GM21529 (cell line): ENCODE measurements around the gene CFAP68.

Source experiments
- ATAC-seq: cut with Tn5 transposase; IDR thresholded peaks from one replicate; pipeline ENCODE4 v1.9.1; 2021; ENCODE audit not compliant: unreplicated experiment

CFAP68 gene

GRCh38 chr11:111878849-111879636 is at the start of gene CFAP68, which contains the start of gene FDXACB1:
CFAP68 (plus strand) TSS chr11:111879541; CDS start chr11:111879561, 20 bp downstream.
FDXACB1 (minus strand) TSS chr11:111879165; CDS start chr11:111879132, 33 bp downstream.
- ATAC-seq: peak; percentile 90

DNA sequence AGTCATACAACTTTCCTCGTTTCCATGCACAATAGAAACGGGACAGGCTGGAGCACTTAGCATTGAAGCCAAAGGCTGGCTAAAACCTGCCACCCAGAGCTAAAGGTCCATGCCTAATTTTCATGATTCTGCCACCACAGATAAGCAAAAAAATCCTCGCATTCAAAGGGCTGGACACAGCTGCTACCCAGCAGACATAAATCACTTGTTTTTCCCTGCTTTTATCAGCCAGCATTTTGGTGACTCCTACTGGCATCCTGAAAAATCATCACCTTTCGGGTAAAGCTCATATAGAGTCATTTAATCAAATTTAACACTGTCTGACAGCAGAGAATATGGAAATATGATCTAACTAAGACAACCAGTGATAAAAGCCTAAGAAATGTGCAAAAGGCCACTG is 45.8 kb upstream of the CFAP68 start:
- ATAC-seq: no peak

- no peak for ATAC-seq
Measured at GRCh38 chr11:111834432-111835163, 44.7 kb upstream of the CFAP68 start.

DNA sequence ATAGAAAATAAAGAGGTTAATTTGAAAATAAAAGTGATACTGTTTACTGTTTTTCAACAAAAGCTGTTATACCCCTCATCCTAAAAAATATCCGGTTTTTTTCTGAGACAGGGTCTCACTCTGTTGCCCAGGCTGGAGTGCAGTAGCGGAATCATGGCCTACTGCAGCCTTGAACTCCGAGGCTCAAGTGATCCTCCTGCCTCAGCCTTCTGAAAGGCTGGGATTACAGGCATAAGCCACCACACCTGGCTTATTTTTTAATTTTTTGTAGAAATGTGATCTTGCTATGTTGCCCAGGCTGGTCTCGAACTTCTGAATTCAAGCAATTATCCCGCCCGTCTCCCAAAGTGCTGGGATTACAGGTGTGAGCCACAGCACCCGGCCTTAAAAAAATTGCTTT is 43.7 kb upstream of the CFAP68 start:
- ATAC-seq: no peak

- no peak for ATAC-seq
Measured at GRCh38 chr11:111836162-111836561, 43.2 kb upstream of the CFAP68 start.

DNA sequence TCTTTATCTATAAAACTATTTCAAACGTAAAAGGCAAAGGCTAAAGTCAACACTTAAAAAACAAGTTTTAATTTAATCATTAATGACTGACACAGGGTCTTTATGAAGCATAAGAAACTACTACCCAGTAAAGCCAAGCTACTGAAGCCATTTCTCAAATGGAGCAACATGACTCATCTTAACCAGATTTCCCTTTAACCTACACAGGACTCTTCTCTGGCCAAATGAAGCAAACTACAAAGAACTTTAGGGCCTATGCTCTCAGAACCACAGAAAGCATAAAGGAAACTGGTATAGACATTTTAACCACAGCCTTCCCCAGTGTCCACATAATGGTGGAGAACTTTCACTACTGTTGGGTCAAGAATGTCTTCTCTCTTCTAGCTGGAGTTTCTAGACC is 42.6 kb upstream of the CFAP68 start:
- peak; percentile 73 for ATAC-seq

DNA sequence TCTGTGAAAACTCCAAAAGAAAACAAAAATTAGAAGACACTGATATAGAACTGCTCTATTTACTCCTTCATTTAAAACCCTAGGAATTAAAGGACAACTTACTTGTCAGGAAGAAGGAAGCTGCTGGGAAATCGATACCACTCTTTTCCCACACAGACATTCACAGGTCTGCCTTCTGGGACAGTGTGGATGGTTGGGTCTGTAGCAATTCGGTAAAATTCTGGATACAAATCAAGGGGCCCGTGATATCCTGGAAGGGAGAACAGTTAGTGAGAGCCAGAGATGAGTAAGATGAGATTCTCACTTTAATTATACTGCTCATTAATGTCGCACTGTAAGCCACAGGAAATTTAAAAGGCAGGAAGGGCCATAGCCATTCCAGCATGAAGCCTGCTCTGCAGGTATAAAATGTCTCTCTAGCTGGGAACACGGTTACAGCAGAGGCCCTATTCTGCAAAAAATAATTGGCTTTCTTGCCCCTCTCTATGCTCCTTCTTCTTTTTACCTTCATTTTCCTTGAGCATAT is 41.9 kb upstream of the CFAP68 start:
- no peak for ATAC-seq

GRCh38 chr11:111838054-111838453 is 41.3 kb upstream of the CFAP68 start:
- ATAC-seq: no peak

- no peak for ATAC-seq
Measured at GRCh38 chr11:111840143-111840542, 39.2 kb upstream of the CFAP68 start.

GRCh38 chr11:111841370-111842053 is 37.8 kb upstream of the CFAP68 start:
- ATAC-seq: peak; percentile 69

DNA sequence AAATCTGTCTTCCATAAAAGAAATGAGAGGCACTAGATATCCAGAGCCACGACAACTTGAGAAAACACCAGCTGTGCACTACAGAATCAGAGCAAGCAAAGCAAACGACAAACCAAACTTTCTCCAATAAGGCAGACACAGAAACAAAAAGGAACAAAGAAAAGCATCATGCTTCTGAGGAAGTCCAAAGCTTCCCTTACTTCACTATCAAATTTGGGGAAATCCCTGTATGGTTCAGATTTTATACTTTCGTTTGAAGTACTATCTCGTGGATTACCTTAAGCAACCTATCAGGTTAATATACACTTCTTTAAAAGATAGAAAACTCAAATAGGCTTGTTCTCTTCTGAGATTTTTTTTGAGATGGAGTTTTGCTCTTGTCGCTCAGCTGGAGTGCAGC is 35.7 kb upstream of the CFAP68 start:
- no peak for ATAC-seq

GRCh38 chr11:111845276-111846028 is 33.9 kb upstream of the CFAP68 start:
- ATAC-seq: no peak

DNA sequence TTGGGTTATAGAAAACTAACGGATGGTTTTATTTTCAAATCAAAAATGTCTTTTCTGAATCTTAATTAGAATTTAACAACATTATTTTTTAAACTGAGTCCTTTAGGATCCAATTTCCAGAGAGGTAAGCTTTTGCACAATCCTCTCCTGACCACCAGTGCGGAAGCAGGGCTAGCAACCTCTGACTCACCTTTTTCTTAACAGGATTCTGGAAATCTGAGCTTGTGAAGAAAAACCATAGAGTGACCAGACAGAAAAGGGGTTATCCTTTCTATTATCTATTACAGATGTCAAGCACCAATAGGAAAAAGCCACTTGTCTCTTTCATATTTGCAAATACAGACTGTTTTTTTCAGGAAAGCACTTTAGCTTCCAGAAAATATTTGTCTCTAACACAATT is 33.3 kb upstream of the CFAP68 start:
- no peak for ATAC-seq

DNA sequence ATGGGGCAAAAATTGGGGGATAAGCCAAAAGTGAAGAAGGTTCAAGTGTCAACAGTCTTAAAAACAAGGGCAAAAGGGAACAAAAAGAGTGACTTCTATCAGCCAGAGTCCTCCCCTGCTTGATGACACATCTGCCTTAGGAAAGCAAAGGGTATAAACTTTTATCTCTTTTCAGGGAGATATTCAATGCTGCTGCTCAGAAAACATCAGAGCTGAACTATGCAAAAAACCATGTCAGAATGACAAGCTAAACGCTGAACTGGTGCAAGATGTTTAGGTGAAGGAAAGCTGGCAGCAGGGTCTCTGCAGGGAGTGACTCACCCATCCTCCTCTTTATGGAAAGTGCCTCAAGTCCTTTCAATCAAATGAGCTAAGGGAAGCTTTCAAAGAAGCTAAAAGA is 32.7 kb upstream of the CFAP68 start:
- no peak for ATAC-seq

GRCh38 chr11:111849631-111850030 is 29.7 kb upstream of the CFAP68 start:
- ATAC-seq: no peak

- ATAC-seq: no peak
Measured at GRCh38 chr11:111851067-111851466, 28.3 kb upstream of the CFAP68 start.

DNA sequence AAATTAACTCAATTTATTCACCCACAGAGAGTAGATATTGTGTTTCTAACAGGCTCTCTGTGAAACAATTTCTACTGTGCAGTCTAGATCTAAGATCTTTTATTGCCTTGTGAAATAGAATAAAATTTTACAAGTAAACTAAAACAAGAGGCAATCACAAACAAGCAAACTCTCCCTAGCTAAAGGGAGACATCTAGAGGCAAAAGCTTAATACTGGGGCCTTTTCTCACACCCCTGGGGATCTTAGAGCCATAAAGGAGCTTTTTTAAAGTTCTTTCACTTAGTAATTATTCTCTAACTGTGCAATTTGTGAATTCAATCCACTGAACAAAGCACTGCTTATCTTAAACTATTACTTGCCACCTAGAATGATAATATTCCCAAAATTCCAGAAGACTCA is 27.7 kb upstream of the CFAP68 start:
- no peak for ATAC-seq

DNA sequence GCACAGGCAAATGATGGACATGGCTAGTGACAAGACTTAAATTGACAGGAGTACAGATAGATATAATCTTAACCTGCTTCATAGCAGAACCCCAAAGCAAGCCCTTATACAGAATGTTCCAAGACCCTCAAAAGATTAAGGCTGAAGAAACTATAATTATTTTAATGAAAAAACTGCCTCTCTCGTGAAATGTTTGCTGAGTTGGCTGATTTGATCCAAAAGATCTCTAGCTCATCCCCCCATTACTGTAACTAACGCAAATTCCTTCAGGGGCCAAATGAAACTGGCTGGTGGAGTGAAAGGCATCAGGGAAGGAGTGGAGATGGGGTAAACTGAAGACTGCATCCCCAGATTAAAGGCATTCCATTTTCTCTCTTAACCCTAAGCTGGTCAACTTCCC is 27.2 kb upstream of the CFAP68 start:
- no peak for ATAC-seq

DNA sequence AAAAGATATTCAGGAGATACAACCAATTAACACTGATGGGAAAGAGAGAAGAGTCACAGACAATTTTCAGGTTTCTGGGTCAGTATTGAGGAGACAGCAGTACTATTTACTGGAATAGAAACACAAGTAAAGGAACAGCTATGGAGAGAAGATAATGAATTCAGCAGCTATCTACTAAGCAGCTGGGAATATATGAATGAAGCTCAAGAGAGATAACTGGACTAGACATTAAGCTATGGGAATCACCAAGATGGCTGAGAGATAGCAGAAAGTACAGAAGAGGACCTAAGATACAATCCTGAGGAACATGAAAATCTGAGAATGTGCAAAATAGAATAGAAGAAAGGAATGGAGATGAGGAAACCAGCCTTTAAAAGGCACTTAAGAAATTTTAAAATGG is 23.8 kb upstream of the CFAP68 start:
- ATAC-seq: no peak

DNA sequence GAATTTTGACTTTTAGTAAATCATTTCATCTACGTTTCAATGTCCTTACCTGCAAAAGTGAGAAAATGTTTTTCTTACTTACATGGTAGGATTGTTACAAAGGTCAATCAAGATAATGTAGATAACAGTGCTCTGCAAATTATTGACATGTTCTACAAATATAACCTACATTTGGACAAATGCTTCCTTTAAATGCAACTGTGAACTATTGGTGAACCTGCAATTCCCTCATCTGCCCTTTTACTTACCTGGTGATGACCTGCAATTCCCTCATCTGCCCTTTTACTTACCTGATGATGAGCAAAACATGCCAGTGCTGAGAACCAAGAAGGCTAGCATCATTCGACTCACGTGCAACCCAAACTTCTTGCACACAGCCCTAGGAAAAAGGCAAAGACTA is 19.1 kb upstream of the CFAP68 start:
- no peak for ATAC-seq

- no peak for ATAC-seq
Measured at GRCh38 chr11:111870113-111870512, 9.2 kb upstream of the CFAP68 start.
